Measurements from ENCODE around the gene SLC6A3.
A peak's percentile ranks its signal among the peaks of the same experiment; 100 is the strongest.
"Not testable (repeated sequence)": the region's sequence is repeated elsewhere in the genome, so short reads cannot be mapped to it uniquely, and the experiment has no call there.

SLC6A3 gene

DNA sequence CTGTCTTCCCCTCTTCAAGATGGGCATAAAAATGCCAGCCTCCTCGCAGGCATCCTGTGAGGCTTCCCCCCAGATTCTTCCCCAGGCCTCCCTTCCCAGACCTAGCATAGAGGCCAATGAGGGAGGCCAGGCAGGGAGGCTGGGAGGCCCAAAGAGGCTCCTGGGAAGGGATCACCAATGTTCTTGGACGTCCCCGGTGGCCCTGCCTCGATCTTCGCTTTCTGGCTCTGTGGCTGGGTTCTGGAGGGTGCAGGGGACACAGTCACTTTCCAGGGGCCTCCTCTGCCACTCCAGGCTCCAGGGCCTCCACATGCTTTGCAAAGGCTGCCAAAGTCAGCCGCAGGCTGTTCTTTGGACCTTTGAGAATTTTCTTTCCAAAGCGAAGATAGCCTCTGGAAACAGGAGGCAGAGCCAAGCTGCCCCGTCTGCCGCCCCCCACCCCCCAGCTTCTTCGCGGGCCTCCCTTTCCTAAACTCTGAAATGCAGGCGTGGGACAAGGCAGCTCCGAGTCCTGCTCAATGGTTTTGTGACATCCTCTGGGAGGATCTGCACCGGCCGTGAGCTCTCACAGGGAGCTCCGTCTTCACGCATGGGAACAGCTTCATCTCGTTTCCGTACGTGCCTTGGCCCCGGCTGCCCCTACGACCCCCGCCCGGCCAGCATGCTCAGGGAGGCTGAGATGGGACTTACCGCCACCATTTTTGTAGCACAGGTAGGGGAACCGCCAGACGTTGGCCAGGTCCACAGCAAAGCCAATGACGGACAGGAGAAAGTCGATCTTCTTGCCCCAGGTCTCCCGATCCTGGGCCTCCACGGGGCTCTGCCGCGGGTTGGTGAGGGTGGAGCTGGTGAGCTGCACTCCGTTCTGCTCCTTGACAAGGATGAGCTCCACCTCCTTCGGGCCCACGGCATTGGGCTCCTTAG is 2.8 kb downstream of the SLC6A3 start:
- no peak for DNase-seq (ENCODE audit: low read depth, low spot score)

DNA sequence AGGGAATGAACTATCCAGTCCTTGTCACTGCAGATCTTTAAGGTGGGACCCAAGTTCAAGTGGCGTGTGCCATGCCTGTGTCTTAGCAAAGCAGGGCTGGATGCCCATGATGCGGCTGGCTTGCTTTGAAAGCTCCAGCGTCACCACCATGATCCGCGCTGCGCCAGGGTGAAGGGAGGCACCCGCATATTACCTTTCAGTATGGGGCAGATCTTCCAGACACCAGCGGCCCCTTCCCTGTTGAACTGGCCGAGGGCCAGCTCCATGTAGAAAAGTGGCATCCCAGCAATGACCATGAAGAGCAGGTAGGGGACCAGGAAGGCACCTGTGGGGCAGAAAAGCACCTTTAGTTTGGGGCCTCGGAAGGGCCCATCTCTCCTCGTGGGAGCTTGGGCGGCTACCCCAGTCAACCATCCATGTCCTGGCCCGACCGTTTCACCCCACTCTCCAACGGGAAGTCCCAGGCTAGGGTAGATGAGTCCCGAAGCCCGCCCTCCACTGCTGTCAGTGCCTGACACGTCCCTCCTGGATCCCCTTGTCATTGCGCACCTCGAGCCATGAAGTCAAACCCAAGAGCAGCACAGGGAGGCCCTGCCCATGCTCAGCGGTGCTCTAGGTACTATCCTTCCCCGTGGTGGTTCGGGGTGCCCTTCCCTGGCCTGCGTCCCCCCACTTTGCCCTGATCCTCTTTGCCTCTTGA is 3.9 kb downstream of the SLC6A3 start:
- DNase-seq (ENCODE audit: low read depth, low spot score): no peak

DNA sequence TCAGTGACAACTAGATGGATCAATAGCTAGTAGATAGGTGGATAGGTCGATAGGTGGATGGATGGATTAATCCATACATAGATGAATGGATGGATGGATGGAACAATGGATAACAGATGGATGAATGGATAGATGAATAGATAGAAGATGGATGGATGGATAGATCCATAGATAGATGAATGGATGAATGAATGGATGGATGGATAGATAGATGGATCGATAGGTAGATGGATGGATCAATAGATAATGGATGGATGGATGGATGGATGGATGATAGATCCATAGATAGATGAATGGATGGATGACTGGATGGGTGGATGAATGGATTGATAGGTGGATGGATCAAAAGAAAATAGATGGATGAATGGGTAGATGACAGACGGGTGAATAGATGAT is 5.1 kb downstream of the SLC6A3 start:
- DNase-seq (ENCODE audit: low read depth, low spot score): no peak

DNA sequence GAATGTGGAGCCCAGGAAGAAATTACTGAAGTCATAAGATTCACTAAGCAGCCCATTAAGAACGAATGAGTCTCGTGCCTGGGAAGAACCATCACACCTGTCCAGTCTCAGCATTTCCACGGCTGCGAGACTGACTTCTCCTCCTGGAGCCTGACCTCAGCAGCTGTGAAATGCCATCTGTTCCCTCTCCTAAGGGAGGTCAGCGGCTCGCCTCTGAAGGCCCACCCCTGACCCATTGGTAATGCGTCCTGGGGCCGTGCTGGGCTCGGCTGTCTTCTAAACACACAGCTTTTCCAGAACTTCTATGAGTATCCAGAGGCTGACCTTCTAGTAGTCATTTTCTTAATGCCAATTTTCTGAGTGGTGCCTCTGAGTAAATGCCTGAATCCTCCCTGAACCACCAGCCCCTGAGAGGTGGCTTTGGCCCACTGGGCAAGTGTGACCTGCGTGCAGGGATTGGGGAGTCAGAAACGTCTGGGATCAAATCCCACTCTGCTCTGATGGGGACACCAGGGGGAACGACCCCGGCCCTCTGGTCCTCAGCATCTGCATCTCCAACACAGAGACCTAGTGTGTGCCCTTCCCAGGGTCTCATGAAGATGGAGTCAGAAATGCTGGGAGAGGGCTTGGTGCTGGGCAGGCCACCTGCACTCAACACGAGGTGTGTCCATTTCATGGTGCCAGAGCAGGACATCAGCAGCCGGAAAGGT is 5.7 kb downstream of the SLC6A3 start:
- no peak for DNase-seq (ENCODE audit: low read depth, low spot score)

DNA sequence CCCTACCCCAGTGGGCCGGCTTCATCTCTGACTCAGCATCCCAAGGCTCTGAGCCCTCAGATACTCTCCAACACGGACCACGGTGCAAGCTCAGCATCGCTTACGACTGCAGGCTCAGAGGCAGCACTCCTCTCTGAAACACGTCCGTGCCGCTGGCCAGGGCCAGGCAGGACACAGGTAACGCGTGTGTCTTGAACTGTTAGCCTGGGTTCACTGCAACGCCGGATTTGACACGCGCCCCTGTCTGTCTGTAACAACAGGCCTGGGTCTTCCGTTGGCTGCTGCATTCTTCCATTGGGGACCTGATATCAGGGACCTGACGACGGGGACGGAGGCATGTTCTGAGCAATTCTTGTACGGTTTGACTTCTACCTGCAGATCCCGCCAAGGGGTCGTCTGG is 6.4 kb downstream of the SLC6A3 start:
- no peak for DNase-seq (ENCODE audit: low read depth, low spot score)

DNA sequence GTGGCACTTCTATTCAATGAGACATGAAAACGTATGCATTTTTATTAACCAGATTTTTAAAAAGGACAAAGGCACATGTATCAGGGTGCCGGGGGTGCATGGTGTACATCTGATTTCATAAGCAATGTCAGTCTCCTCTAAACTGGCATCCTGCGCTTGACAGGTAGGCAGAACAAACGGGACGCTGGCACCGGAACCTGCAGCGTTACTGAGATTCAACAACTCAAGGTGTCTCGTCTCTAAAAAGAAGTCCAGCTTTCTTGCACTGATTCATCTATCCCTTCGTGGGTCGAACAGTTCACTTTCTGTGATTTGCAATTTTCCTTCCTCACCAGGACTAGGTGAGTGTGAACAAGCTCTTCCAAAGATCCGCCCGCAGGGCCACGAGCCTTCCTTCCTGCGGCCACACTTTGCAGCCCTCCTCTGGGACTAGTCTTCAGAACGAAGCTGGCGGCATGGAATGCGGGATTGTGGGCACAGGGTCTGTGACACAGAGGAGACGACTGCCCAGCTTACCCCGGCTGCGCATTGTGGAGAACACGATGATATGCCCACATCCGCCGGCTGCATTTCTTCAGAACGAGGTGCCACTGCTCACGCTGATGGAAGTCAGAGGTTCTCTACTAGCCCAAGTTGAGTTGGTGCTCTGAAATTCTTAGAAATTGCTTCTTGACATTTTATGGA is 7.2 kb downstream of the SLC6A3 start:
- DNase-seq (ENCODE audit: low read depth, low spot score): no peak

DNA sequence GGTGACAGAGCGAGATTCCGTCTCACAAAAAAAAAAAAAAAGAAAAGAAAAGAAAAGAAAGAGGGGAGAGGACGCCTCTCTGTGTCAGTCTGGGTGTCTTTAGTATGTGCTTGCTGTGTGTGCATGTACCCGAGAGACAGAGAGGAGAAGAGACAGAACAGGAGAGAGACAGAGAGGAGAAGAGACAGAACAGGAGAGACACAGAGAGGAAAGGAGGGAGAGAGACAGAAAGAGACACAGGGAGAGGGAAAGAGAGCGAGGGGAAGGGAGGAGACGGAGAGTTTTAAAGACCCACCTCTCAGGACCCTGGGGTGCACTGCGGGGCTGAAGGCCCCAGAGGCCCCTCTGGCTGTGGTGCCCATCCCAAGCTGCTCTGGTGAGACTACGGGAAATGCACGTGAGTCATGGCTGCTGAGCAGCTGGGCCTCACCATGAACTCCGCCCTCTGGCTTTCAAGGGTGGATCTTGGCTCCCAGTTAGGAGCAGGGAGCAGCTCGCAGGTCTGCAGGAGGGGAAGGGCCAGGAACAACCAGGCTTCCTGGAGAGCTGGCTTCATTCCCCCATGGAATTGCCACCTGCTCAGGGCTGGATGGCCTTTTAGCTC is 7.9 kb downstream of the SLC6A3 start:
- peak; percentile 16 for DNase-seq (ENCODE audit: low read depth, low spot score)

DNA sequence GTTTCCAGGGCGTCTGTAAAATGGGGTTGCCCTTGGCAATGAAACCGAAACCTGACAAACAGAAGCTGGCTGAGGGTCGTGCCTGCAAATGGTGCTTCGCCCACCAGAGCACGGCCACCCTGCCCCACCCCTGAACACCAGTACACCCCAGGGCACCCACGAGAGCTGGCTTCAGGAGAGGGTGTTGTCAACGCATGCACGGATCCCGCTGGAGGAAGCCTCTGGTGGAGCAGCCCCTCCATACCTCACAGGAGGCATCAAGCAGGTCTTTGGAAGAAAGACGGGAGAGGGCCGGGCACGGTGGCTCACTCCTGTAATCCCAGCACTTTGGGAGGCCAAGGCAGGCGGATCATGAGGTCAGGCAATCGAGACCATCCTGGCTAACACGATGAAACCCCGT is 8.6 kb downstream of the SLC6A3 start:
- no peak for DNase-seq (ENCODE audit: low read depth, low spot score)

DNA sequence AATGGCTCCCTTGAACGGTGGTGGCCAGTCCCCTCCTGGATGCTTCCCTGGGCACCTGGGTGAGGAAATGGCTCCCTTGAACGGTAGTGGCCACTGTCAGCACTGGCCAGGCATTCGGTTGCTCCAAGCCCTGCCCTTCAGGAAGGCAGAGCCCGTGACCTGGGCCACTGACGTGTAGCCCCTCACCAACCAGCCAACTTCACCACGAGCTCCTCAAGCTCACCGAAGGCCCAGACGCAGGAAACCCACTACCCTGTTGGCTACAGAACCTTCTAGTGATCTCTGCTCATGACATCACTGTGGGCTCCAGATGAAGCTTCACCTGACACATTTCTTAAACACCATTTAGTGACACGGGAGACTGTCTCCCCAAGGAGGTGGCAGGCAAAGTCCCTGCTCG is 9.2 kb downstream of the SLC6A3 start:
- no peak for DNase-seq (ENCODE audit: low read depth, low spot score)

DNA sequence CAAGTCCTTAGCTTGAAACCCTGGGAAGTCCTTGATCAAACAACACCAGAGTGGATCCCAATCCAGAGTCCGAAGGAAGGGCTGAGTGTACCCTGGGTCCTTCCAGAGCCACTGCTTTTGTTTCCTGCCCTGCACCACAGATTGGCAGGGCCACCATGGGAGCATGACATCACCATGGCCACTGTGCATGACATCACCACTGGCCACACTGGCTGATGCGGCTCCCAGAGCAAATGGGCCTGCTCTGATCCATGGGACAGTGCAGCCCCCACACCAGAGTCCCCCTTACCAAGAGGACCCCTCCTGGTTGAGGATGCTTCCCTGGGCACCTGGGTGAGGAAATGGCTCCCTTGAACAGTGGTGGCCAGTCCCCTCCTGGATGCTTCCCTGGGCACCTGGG is 9.9 kb downstream of the SLC6A3 start:
- no peak for DNase-seq (ENCODE audit: low read depth, low spot score)

DNA sequence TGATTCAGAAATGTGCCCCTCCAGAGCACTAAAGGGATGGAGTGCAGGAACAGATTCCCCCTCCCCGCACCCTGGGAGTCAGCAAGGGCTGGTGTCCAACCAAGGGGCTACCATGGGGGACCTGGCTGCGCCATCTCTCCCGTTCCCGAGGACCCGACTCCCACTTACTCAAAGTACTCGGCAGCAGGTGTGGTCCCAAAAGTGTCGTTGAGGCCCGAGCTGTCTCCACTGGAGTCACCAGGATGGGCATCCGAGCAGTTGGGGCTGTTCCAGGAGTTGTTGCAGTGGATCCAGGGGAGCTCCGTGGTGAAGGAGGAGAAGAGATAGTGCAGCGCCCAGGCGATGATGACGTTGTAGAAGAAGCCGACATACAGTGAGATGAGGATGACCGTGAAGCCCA is 12.9 kb downstream of the SLC6A3 start:
- DNase-seq (ENCODE audit: low read depth, low spot score): no peak

DNA sequence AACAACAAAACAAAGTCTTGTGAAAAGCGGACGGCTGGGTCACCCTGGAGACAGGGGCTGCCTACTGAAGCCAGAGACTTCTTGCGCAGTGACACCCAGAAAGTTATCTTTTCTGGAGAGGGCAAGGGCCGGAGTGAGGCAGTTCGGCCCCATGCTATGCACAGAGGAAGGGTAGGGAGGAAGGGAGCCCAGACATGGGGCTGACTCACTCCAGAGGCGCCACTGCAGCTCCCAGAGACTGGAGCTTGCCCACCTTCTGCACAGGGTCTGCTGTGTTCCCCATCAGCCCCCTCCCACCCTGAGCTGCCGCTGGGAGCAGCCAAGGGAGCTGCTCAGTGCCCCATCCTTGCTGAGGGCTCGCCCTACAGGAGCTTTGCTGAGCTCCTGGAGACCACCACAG is 13.3 kb downstream of the SLC6A3 start:
- no peak for DNase-seq (ENCODE audit: low read depth, low spot score)

DNA sequence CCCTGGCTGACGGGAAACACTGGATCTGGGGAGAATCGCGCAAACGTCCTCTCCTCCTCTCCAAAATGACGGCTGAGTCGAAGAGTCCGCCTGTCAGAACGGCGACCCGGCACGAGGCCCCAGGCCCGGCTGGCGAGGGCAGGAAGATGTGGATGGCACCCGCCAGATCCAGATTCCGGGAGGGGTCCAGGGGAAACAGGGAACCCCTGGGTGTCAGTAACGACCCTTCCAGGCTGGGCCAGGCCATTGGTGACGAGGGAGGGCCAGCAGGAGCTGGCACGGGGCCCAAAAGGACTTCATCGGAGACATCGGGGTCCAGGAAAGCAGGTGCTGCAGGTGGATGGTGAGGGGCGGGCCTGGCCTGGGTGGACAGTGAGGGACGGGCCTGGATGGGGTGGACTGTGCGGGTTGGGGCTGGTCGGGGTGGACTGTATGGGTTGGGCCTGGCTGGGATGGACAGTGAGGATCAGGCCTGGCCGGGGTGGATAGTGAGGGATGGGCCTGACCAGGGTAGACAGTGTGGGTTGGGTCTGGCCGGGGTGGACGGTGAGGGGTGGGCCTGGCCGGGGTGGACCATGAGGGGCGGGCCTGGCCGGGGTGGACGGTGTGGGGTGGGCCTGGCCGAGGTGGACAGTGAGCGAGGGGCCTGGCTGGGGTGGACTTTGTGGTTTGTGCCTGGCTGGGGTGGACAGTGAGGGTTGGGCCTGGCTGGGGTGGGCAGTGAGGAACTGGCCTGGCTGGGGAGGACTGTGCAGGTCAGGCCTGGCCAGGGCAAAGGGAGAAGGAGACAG is 14.0 kb downstream of the SLC6A3 start:
- DNase-seq (ENCODE audit: low read depth, low spot score): no peak

DNA sequence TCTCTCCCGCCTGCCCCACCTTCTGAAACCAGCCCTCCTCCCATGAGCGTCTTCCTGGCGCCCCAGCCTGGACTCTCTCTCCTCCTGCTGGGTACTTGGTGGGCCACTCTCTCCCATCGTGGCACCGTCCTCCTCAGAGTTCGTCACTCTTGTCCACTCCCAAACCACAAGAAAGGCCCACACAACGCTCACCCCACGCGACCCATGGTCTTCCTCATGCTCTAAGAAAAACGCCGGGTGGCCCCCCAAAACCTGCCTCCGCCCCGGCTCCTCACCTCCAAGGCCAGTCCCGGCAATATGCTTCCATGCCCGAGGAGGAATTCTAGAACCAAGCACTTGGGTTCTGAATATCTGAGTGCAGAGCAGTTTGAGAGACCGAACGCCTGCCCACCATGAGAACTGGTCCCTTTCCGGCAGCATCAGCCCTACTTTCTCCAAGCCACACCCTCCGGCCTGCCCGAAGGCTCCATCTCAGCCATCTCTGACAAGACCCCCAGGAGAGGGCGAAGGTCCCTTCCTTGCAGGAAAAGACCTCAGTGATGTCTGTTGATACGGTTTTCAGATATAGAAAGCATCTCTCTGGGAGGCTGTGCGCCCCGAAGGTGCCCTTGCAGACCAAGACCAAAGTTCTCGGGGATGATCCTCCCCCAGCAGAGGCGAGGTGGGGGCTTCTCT is 15.0 kb downstream of the SLC6A3 start:
- DNase-seq (ENCODE audit: low read depth, low spot score): no peak

DNA sequence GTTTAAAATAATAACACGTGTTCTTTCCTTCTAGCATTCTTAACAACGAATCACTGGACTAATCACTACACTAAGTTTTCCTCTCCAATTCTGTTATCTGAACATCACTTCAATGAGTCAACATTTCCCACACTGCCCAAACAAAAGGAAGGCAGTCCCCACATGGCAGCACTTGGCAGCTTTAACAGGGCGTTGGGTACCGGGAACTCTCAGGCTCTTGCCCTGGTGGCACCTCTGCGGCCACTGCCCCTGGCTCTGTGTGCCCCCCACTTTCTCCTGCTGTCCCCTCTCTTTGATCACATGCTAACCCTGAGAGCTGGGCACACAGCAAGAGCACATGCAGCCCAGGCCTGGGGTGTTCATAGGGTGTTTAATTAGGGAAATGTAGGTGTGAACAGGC is 15.7 kb downstream of the SLC6A3 start:
- DNase-seq (ENCODE audit: low read depth, low spot score): no peak

DNA sequence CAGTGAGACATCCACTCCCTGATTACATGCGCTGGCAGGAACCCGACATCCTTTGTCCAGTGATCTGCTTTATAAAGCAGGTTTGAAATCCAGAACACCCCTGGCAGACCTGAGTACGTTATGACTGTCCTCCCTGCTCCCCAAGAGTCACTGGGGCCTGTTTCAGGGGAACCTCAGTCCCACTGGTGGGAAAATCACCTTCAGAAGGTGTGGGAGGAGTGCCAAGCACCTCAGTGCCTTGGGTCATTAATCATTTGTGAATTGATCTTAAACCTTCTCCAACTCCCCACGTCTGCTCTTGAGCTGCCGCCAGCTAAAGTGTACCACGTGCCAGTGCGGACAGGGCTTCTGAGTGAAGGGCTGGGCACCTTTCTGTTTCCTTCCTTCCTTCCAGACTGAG is 16.2 kb downstream of the SLC6A3 start:
- no peak for DNase-seq (ENCODE audit: low read depth, low spot score)

DNA sequence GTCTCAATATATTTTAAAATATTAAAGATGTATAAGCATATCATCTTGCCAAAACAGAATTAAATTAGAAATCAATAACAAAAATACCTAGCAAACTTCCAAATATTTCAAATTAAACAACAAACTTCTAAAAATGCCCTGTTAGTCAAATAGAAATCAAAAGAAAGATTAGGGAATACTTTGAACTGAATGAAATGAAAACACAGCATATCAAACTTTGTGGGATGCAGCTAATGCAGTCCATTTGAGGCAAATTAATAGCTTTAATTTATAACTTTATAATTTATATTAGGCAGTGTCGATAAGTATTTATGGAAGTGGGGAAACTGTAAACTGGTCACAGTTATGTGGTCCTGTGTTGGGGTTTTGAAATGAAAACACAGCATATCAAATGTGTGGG is 17.1 kb downstream of the SLC6A3 start:
- DNase-seq (ENCODE audit: low read depth, low spot score): no peak

DNA sequence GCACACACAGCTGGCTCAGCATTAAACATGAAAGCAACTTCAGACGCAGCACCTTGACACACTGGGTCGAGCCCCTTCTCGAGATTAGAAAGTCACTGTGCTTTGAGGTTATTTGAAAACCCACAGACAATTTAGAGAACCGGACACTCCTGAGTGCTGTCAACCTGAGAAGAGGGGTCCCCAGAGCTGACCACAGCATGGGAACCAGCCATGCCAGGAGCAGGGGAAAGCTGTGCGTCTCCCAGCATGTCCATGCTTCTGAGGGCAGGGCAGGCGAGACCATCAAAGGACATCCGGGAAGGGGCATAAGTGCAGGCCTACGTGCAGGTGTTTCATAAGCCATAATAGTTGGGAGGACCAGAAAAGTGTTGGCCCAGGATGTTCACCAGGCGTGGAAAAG is 20.5 kb downstream of the SLC6A3 start:
- DNase-seq (ENCODE audit: low read depth, low spot score): no peak

DNA sequence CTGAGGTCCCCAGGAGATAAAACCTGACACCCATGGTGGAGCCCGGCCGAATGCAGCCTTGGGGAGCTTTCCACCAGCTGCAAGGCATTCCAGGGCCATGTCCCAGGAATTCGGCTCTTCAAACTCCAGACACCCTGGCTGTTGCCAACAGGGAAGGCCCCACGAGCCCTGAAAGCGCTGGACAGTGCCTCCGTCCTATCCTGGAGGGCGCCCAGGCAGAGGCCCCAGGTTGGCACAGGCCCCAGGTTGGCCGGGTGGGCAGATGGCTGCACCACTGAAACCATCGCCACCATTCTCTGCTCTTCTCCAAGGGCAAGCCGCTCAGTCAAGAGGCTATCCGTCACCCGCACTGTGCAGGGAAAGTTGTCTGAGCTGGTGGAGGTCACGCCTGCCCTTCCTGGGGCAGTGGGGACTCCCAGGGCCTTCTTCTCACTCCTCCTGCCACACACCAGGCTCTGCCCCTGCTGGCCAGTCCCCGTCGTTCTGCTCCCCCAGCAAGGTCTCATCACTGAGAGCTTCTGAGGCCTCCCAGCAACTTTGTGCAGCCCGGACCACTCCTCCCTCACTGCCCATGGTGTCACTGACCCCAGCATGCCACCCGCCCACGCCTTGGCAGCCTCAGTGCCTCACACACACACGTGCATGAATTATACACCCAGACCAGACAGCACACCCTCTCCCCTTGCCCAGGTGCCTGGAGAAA is 21.2 kb downstream of the SLC6A3 start:
- DNase-seq (ENCODE audit: low read depth, low spot score): no peak

DNA sequence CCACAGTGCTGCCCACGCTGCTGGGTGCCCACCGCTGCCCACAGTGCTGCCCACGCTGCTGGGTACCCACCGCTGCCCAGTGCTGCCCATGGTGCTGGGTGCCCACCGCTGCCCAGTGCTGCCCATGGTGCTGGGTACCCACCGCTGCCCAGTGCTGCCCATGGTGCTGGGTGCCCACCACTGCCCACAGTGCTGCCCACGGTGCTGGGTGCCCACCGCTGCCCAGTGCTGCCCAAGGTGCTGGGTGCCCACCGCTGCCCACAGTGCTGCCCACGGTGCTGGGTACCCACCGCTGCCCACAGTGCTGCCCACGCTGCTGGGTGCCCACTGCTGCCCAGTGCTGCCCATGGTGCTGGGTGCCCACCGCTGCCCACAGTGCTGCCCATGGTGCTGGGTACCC is 22.7 kb downstream of the SLC6A3 start:
- DNase-seq (ENCODE audit: low read depth, low spot score): not testable (repeated sequence)
